Astrocyte (in vitro differentiated cells and primary cell): ENCODE data around the gene CD63. TPM values are rescaled to one million over a fixed set of nuclear protein-coding genes. Genes with fewer than 3 reads are reported as not detected.

ENCODE experiments used
- DNase-seq: peaks from one replicate; pipeline ENCODE4 v3.0.0-alpha.2; 2010; ENCODE audit warnings: low read depth
- FAIRE-seq: peaks from 2 replicates; lab custom pipeline; 2011; peaks lifted over from hg19 to GRCh38; lab: Jason Lieb, UNC
- H2AFZ ChIP-seq: 2 replicates; pipeline ENCODE4 v1.6.0; 2012; ENCODE audit warnings: low read depth, low read length, inconsistent platforms
- H3K27ac ChIP-seq: 2 replicates; pipeline ENCODE4 v1.5.1; 2011; ENCODE audit warnings: low read depth, low read length, inconsistent platforms
- H3K27me3 ChIP-seq: 2 replicates; pipeline ENCODE4 v1.6.0; 2011; ENCODE audit warnings: low read length, inconsistent platforms; ENCODE audit not compliant: insufficient read depth
- H3K36me3 ChIP-seq: 2 replicates; pipeline ENCODE4 v1.5.1; 2011; ENCODE audit warnings: low read length, inconsistent platforms; ENCODE audit not compliant: insufficient read depth
- H3K4me1 ChIP-seq: 2 replicates; pipeline ENCODE4 v1.5.1; 2011; ENCODE audit warnings: low read length, inconsistent platforms; ENCODE audit not compliant: insufficient read depth
- H3K4me2 ChIP-seq: 2 replicates; pipeline ENCODE4 v1.6.0; 2012; ENCODE audit warnings: low read length, inconsistent platforms
- H3K4me3 ChIP-seq: 2 replicates; pipeline ENCODE4 v1.5.1; 2011; ENCODE audit warnings: low read depth, mild to moderate bottlenecking, low read length, inconsistent platforms; ENCODE audit not compliant: insufficient read depth
- H3K79me2 ChIP-seq: 2 replicates; pipeline ENCODE4 v1.6.0; 2012; ENCODE audit warnings: mild to moderate bottlenecking, low read length, inconsistent platforms; ENCODE audit not compliant: insufficient read depth
- H3K9ac ChIP-seq: 2 replicates; pipeline ENCODE4 v1.6.0; 2012; ENCODE audit warnings: mild to moderate bottlenecking, low read length, inconsistent platforms
- H3K9me3 ChIP-seq: 2 replicates; pipeline ENCODE4 v1.5.1; 2012; ENCODE audit warnings: low read depth, mild to moderate bottlenecking, low read length, inconsistent platforms; ENCODE audit not compliant: insufficient read depth
- H4K20me1 ChIP-seq: 2 replicates; pipeline ENCODE4 v1.6.0; 2012; ENCODE audit warnings: low read length, inconsistent platforms; ENCODE audit not compliant: insufficient read depth
- H3K27ac Mint-ChIP-seq: one replicate; pipeline ENCODE4 v1.8.0; 2021; ENCODE audit warnings: mild to moderate bottlenecking, mixed read lengths; ENCODE audit not compliant: unreplicated experiment
- H3K27me3 Mint-ChIP-seq: one replicate; pipeline ENCODE4 v1.8.0; 2021; ENCODE audit warnings: low read depth, mixed read lengths; ENCODE audit not compliant: unreplicated experiment
- H3K36me3 Mint-ChIP-seq: one replicate; pipeline ENCODE4 v1.8.0; 2021; ENCODE audit warnings: low read depth, mixed read lengths; ENCODE audit not compliant: unreplicated experiment
- H3K4me1 Mint-ChIP-seq: one replicate; pipeline ENCODE4 v1.8.0; 2021; ENCODE audit warnings: low read depth, mixed read lengths; ENCODE audit not compliant: unreplicated experiment
- H3K4me3 Mint-ChIP-seq: one replicate; pipeline ENCODE4 v1.8.0; 2021; ENCODE audit warnings: mild to moderate bottlenecking, moderate library complexity, mixed read lengths; ENCODE audit not compliant: unreplicated experiment
- H3K9me3 Mint-ChIP-seq: one replicate; pipeline ENCODE4 v1.8.0; 2021; ENCODE audit warnings: mild to moderate bottlenecking, mixed read lengths; ENCODE audit not compliant: unreplicated experiment
- EZH2 ChIP-seq: IDR thresholded peaks from 2 replicates; pipeline ENCODE4 v1.6.1; 2012; ENCODE audit warnings: mild to moderate bottlenecking, low read length, inconsistent platforms; ENCODE audit not compliant: insufficient read depth
- total RNA-seq: library from RNA; stranded (reverse); gene quantifications from 2 replicates; pipeline ENCODE4 v1.2.1, GENCODE V29; 2021
- TF ChIP-seq, protein P1 (sequence below): IDR thresholded peaks from 2 replicates; pipeline ENCODE4 v1.5.1; 2011; ENCODE audit warnings: low read depth, mild to moderate bottlenecking, inconsistent platforms, low read length, moderate library complexity; ENCODE audit not compliant: insufficient read depth

CD63 gene
- total RNA-seq, 1 donor from 2014 or later = 1,014 TPM

DNA sequence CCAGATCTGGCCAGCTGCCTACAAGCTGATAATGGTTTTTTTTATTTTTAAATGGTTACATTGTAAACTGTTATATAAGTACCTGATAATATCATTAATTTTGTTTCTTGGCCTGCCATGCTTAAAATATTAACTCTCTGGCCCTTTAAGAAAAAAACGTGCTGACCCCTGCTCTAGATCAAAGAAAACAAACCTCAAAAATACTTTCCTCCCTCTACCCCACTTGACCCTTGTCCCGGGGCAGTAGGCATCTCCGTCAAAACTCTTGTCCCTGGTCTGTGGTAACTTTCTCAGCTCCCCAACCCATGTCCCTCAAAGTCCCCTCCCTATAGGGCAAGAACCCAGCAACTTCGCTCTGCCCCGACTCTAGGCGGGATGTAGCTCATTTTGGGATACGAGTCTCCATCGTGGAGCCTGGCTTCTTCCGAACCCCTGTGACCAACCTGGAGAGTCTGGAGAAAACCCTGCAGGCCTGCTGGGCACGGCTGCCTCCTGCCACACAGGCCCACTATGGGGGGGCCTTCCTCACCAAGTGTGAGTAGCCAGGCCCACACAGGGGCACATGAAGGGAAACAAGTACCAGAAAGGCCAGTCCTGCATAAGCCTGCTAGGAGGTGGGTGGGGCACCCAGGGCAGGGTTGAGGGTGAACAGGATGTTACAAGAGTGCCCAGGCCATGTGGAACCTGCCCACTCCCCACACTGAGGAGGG is 5.1 kb downstream of the CD63 start:
- no peaks in the 10 kb centered on the region for H3K27me3 Mint-ChIP-seq
- peaks cover 29% of the 10 kb centered on the region for H3K36me3 ChIP-seq
- no peak for DNase-seq
- H3K27ac Mint-ChIP-seq = peak overlapping the region; percentile 9
- H3K4me3 Mint-ChIP-seq = peak overlapping the region; percentile 60
- H2AFZ ChIP-seq = no peak overlapping the region
- H3K4me1 ChIP-seq = peaks cover 57% of the 10 kb centered on the region
- peaks cover 62% of the 10 kb centered on the region for H4K20me1 ChIP-seq
- peak overlapping the region; percentile 4 for H3K4me2 ChIP-seq
- peaks cover 36% of the 10 kb centered on the region for H3K4me1 Mint-ChIP-seq
- H3K36me3 Mint-ChIP-seq = peaks cover 21% of the 10 kb centered on the region
- H3K9me3 Mint-ChIP-seq = no peaks in the 10 kb centered on the region
- no peak overlapping the region for H3K27ac ChIP-seq
- H3K79me2 ChIP-seq = peaks cover 44% of the 10 kb centered on the region
- no peaks in the 10 kb centered on the region for H3K9me3 ChIP-seq
- no peak overlapping the region for H3K9ac ChIP-seq
- H3K4me3 ChIP-seq = no peak overlapping the region
- TF ChIP-seq, protein P1, sequence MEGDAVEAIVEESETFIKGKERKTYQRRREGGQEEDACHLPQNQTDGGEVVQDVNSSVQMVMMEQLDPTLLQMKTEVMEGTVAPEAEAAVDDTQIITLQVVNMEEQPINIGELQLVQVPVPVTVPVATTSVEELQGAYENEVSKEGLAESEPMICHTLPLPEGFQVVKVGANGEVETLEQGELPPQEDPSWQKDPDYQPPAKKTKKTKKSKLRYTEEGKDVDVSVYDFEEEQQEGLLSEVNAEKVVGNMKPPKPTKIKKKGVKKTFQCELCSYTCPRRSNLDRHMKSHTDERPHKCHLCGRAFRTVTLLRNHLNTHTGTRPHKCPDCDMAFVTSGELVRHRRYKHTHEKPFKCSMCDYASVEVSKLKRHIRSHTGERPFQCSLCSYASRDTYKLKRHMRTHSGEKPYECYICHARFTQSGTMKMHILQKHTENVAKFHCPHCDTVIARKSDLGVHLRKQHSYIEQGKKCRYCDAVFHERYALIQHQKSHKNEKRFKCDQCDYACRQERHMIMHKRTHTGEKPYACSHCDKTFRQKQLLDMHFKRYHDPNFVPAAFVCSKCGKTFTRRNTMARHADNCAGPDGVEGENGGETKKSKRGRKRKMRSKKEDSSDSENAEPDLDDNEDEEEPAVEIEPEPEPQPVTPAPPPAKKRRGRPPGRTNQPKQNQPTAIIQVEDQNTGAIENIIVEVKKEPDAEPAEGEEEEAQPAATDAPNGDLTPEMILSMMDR = no peak
- no peak for TF ChIP-seq EZH2
- FAIRE-seq = no peak
- no peaks in the 10 kb centered on the region for H3K27me3 ChIP-seq

DNA sequence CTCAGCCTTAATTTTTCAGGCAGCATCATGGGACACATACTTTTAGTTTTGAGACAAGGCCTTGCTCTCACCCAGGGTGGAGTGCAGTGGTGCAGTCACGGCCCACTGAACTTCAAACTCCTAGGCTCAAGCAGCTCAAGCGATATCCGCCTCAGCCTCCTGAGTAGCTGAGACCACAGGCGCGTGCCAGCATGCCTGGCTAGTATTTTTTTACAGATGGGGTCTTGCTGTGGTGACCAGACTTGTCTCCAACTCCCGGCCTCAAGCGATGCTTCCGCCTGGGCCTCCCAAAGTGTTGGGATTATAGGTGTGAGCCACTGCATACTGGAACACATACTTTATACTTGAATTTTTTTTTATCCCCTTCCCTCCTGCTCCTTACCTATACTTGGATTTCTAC is 5.9 kb downstream of the CD63 start:
- Histone ChIP-seq H3K9me3 (no peaks in the 10 kb centered on the region), H3K79me2 (peaks cover 37% of the 10 kb centered on the region), H3K36me3 (peaks cover 29% of the 10 kb centered on the region), H4K20me1 (peaks cover 59% of the 10 kb centered on the region), H2AFZ (no peak overlapping the region), H3K4me3 (no peak overlapping the region), H3K27ac (no peak overlapping the region), H3K27me3 (no peaks in the 10 kb centered on the region), H3K4me1 (peaks cover 65% of the 10 kb centered on the region), H3K4me2 (no peak overlapping the region), H3K9ac (no peak overlapping the region)
- FAIRE-seq (no peak), DNase-seq (no peak)
- Mint-ChIP-seq H3K4me1 (peaks cover 43% of the 10 kb centered on the region), H3K27me3 (no peaks in the 10 kb centered on the region), H3K9me3 (no peaks in the 10 kb centered on the region), H3K27ac (peak overlapping the region; percentile 4), H3K4me3 (no peak overlapping the region), H3K36me3 (peaks cover 21% of the 10 kb centered on the region)
- TF ChIP-seq EZH2 = no peak
- TF ChIP-seq, protein P1 = no peak

DNA sequence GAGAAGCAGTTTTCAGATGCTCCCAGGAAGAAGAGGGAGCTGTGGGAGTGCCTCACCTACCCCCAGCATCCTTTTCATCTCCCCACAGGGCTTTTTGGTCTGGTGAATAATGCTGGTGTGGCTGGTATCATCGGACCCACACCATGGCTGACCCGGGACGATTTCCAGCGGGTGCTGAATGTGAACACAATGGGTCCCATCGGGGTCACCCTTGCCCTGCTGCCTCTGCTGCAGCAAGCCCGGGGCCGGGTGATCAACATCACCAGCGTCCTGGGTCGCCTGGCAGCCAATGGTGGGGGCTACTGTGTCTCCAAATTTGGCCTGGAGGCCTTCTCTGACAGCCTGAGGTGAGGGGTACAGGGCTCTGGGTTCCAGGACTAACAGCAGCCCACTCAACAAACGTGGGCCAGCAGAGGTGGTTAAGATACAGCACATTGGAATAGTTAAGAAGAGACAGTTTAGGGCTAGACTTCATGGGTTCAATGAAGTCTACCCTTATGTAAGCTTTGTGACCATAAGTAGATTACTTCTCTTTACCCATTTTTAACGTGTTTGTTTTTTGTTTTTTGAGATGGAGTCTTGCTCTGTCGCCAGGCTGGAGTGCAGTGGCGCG is 7.1 kb downstream of the CD63 start:
- Mint-ChIP-seq H3K9me3 (no peaks in the 10 kb centered on the region), H3K36me3 (peaks cover 18% of the 10 kb centered on the region), H3K27me3 (no peaks in the 10 kb centered on the region), H3K27ac (peak overlapping the region; percentile 12), H3K4me3 (no peak overlapping the region), H3K4me1 (peaks cover 47% of the 10 kb centered on the region)
- H3K4me1 ChIP-seq = peaks cover 71% of the 10 kb centered on the region
- H3K9ac ChIP-seq = no peak overlapping the region
- TF ChIP-seq EZH2 = no peak
- TF ChIP-seq, protein P1 = no peak
- H2AFZ ChIP-seq = no peak overlapping the region
- H4K20me1 ChIP-seq = peaks cover 46% of the 10 kb centered on the region
- FAIRE-seq (no peak), DNase-seq (no peak)
- no peaks in the 10 kb centered on the region for H3K9me3 ChIP-seq
- H3K27me3 ChIP-seq = no peaks in the 10 kb centered on the region
- H3K4me2 ChIP-seq = peak overlapping the region; percentile 87
- peaks cover 25% of the 10 kb centered on the region for H3K79me2 ChIP-seq
- peaks cover 29% of the 10 kb centered on the region for H3K36me3 ChIP-seq
- H3K27ac ChIP-seq = no peak overlapping the region
- no peak overlapping the region for H3K4me3 ChIP-seq
